NCI-H2107 treated with DMSO at 0.1 percent for 48 hours (cell line): ENCODE measurements around the gene MAP4.
"Not testable (repeated sequence)": the region's sequence is repeated elsewhere in the genome, so short reads cannot be mapped to it uniquely, and the experiment has no call there.

ENCODE experiments used
- DNase-seq: peaks from one replicate; lab custom pipeline; 2025; ENCODE audit not compliant: unreplicated experiment; lab: John Stamatoyannopoulos, UW

MAP4 gene

GRCh38 chr3:48018841-48019240, 2.6 kb upstream of the MAP4 start:
- no peak for DNase-seq

GRCh38 chr3:48015431-48016180, 610 bp downstream of the MAP4 start:
- no peak for DNase-seq

GRCh38 chr3:48014358-48014757, 1.9 kb downstream of the MAP4 start:
- no peak for DNase-seq

GRCh38 chr3:48013288-48013980, 2.8 kb downstream of the MAP4 start:
- peak; percentile 23 for DNase-seq

GRCh38 chr3:48012659-48013058, 3.6 kb downstream of the MAP4 start:
- DNase-seq: no peak

GRCh38 chr3:48008066-48008465, 8.2 kb downstream of the MAP4 start:
- not testable (repeated sequence) for DNase-seq

- not testable (repeated sequence) for DNase-seq
Observed at GRCh38 chr3:48007361-48007760, 8.9 kb downstream of the MAP4 start.

GRCh38 chr3:48006794-48007193, 9.4 kb downstream of the MAP4 start:
- DNase-seq: not testable (repeated sequence)

GRCh38 chr3:48004694-48005093, 11.5 kb downstream of the MAP4 start:
- DNase-seq: no peak

- no peak for DNase-seq
Observed at GRCh38 chr3:48002787-48003186, 13.4 kb downstream of the MAP4 start.

GRCh38 chr3:48001991-48002390, 14.2 kb downstream of the MAP4 start:
- DNase-seq: no peak

GRCh38 chr3:48000212-48000611, 16.0 kb downstream of the MAP4 start:
- no peak for DNase-seq

- DNase-seq: no peak
Observed at GRCh38 chr3:47996440-47996839, 19.8 kb downstream of the MAP4 start.

- DNase-seq: no peak
Observed at GRCh38 chr3:47994180-47994579, 22.0 kb downstream of the MAP4 start.

- DNase-seq: no peak
Observed at GRCh38 chr3:47991341-47991740, 24.9 kb downstream of the MAP4 start.

GRCh38 chr3:47989981-47990440, 26.2 kb downstream of the MAP4 start:
- DNase-seq: peak; percentile 49

GRCh38 chr3:47985381-47985780, 30.8 kb downstream of the MAP4 start:
- no peak for DNase-seq

GRCh38 chr3:47984075-47984728, 32.0 kb downstream of the MAP4 start:
- no peak for DNase-seq

GRCh38 chr3:47980795-47981194, 35.4 kb downstream of the MAP4 start:
- DNase-seq: no peak

- no peak for DNase-seq
Observed at GRCh38 chr3:47979070-47979469, 37.1 kb downstream of the MAP4 start.

GRCh38 chr3:47978386-47978785, 37.8 kb downstream of the MAP4 start:
- no peak for DNase-seq
